Stimulated activated CD4-positive, alpha-beta T cell treated with anti-CD3 and anti-CD28 coated beads, TNF-alpha, amount 100 ng/mL, for 24 hours (primary cell): ENCODE data around the gene STK32B.
"Not testable (repeated sequence)": the region's sequence is repeated elsewhere in the genome, so short reads cannot be mapped to it uniquely, and the experiment has no call there.

Experiments used
- DNase-seq, 3 experiments: peaks; one replicate each; pipeline ENCODE4 v3.0.0-alpha.2; 2020; ENCODE audit warnings: low read depth in 3 of 3

The STK32B gene

GRCh38 chr4:5051278-5052203, at the start of gene STK32B:
TSS of gene STK32B (plus strand) at chr4:5051480.
- DNase-seq, result no peak

- not testable (repeated sequence) for DNase-seq
Measured at GRCh38 chr4:5001641-5002040, 49.6 kb upstream of the STK32B start.

- DNase-seq, result no peak
Measured at GRCh38 chr4:5003372-5003857, 47.9 kb upstream of the STK32B start.

GRCh38 chr4:5003918-5004317, 47.4 kb upstream of the STK32B start:
- no peak for DNase-seq

- DNase-seq, result no peak
Measured at GRCh38 chr4:5004496-5004895, 46.8 kb upstream of the STK32B start.

- not testable (repeated sequence) for DNase-seq
Measured at GRCh38 chr4:5006932-5007331, 44.3 kb upstream of the STK32B start.

GRCh38 chr4:5009796-5010195, 41.5 kb upstream of the STK32B start:
- no peak for DNase-seq

GRCh38 chr4:5010984-5011383, 40.3 kb upstream of the STK32B start:
- DNase-seq, result no peak

GRCh38 chr4:5012244-5012898, 38.9 kb upstream of the STK32B start:
- DNase-seq, result no peak

GRCh38 chr4:5012958-5013357, 38.3 kb upstream of the STK32B start:
- no peak for DNase-seq

- DNase-seq, result no peak
Measured at GRCh38 chr4:5014007-5014682, 37.1 kb upstream of the STK32B start.

- DNase-seq, result no peak
Measured at GRCh38 chr4:5018096-5018495, 33.2 kb upstream of the STK32B start.

GRCh38 chr4:5018603-5019002, 32.7 kb upstream of the STK32B start:
- DNase-seq, result no peak

GRCh38 chr4:5019274-5019673, 32.0 kb upstream of the STK32B start, which contains the start of gene CYTL1:
TSS of gene CYTL1 (minus strand) at chr4:5019458. CDS start at chr4:5019445, 13 bp downstream.
- DNase-seq, result no peak

- DNase-seq, result no peak
Measured at GRCh38 chr4:5019796-5020195, 31.5 kb upstream of the STK32B start.

- no peak for DNase-seq
Measured at GRCh38 chr4:5020341-5020740, 30.9 kb upstream of the STK32B start.

GRCh38 chr4:5021546-5021945, 29.7 kb upstream of the STK32B start:
- no peak for DNase-seq

- DNase-seq, result no peak
Measured at GRCh38 chr4:5024673-5025072, 26.6 kb upstream of the STK32B start.

- no peak for DNase-seq
Measured at GRCh38 chr4:5026371-5026770, 24.9 kb upstream of the STK32B start.

- DNase-seq, result no peak
Measured at GRCh38 chr4:5027346-5027745, 23.9 kb upstream of the STK32B start.

- no peak for DNase-seq
Measured at GRCh38 chr4:5028480-5028879, 22.8 kb upstream of the STK32B start.

- no peak for DNase-seq
Measured at GRCh38 chr4:5029447-5029846, 21.8 kb upstream of the STK32B start.
